ENCODE measurements around the gene HBA1. TPM values are rescaled to one million over a fixed set of nuclear protein-coding genes. Genes with fewer than 3 reads are reported as not detected.

Gene HBA1
- total and polyA plus RNA-seq, 9 of the 15 experiments (the other 6 are each of a cell fraction or from before 2014, with no cell fraction given) = 128 to 2,388 (median 380) TPM

DNA sequence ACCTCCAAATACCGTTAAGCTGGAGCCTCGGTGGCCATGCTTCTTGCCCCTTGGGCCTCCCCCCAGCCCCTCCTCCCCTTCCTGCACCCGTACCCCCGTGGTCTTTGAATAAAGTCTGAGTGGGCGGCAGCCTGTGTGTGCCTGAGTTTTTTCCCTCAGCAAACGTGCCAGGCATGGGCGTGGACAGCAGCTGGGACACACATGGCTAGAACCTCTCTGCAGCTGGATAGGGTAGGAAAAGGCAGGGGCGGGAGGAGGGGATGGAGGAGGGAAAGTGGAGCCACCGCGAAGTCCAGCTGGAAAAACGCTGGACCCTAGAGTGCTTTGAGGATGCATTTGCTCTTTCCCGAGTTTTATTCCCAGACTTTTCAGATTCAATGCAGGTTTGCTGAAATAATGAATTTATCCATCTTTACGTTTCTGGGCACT lies 928 bp downstream of the HBA1 start:
- Histone ChIP-seq H3K4me1 (replicated peaks in 1 of 2; ENCODE audit: control insufficient read depth in 2 of 2, insufficient read depth in 2 of 2, low read length in 2 of 2) (peaks cover 30 to 60% of the 10 kb centered on the region in 2 experiments; a peak in 4 of 5 replicates), H2AFZ (ENCODE audit: low read depth, low read length) (no peak overlapping the region), H4K20me1 (replicated peaks; ENCODE audit: control insufficient read depth, insufficient read depth, low read length) (0 out of 2 replicates have a peak, but pooled peaks cover 3% of the 10 kb centered on the region), H3K4me3 (peak overlapping the region; percentile 55), H3K36me3 (ENCODE audit: control insufficient read depth, insufficient read depth, low read length) (peaks cover 24% of the 10 kb centered on the region), H3K27ac (ENCODE audit: extremely low read depth, low read depth, low read length) (peak overlapping the region; percentile 57), H3K9ac (ENCODE audit: insufficient read depth in 1 of 2, low read depth in 2 of 2, low read length in 2 of 2) (peak overlapping the region; percentile 63 to 88), H3K9me1 (ENCODE audit: control insufficient read depth, insufficient read depth, low read length) (peaks cover 3% of the 10 kb centered on the region), H3K9me3 (replicated peaks; ENCODE audit: control insufficient read depth, insufficient read depth, low read depth, low read length) (no peaks in the 10 kb centered on the region), H3K79me2 (ENCODE audit: control insufficient read depth, insufficient read depth, low read length) (peaks cover 52% of the 10 kb centered on the region), H3K27me3 (ENCODE audit: control insufficient read depth in 2 of 2, insufficient read depth in 2 of 2, low read length in 2 of 2) (no peaks in the 10 kb centered on the region), H3K4me2 (ENCODE audit: insufficient read depth, low read length) (peak overlapping the region; percentile 80)
- BruUV-seq (replicated peaks) = no TSS peak
- DNase-seq (ENCODE audit: extremely low read depth in 1 of 4, low spot score in 3 of 4) (peak in 2 of 4 experiments; percentile 18 to 23), FAIRE-seq (no peak), ATAC-seq (no peak)
- CTCF ChIA-PET (ENCODE audit: low intra/inter-chr PET ratio) = no interaction called here
- POLR2A ChIA-PET = interaction anchor here (0.6 to 1.8 kb wide), 3 partner anchors 80 to 112 kb away, joined by 4 to 8 read pairs (median 7); no protein-coding TSS in a partner anchor
- WGBS (ENCODE audit: insufficient coverage, low coverage, missing lambda C conversion rate) = 2% methylated on average over 12 of the region's 13 CpGs
- in situ Hi-C loops (cut with MboI) = no loop called here
- intact Hi-C loops (cut with micrococcal nuclease) = no loop called here
- TF ChIP-seq BHLHE40 (IDR thresholded peaks at IDR 0.05; ENCODE audit: low read length) (peak; percentile 44; the same call in 1 of the 2 replicates), IRF2 (CRISPR knock-in tag; IDR thresholded peaks at IDR 0.05) (no peak), ZFX (CRISPR knock-in tag; IDR thresholded peaks at IDR 0.05) (no peak), EGR1 (conservative IDR thresholded peaks at IDR 0.05) (peak; percentile 56), ZC3H8 (IDR thresholded peaks at IDR 0.05) (no peak), ETV5 (CRISPR knock-in tag; IDR thresholded peaks at IDR 0.05; ENCODE audit: low read depth) (no peak), L3MBTL2 (IDR thresholded peaks at IDR 0.05) (peak; percentile 33; the same call in 1 of the 2 replicates), DACH1 (IDR thresholded peaks at IDR 0.05; ENCODE audit: partially characterized antibody) (peak; percentile 64), ZNF57 (CRISPR knock-in tag; IDR thresholded peaks at IDR 0.05) (no peak), SAP30 (IDR thresholded peaks at IDR 0.05; ENCODE audit: borderline replicate concordance, insufficient read depth, low read depth, low read length, poor library complexity, severe bottlenecking) (peak; percentile 22), SIN3A (IDR thresholded peaks at IDR 0.05; ENCODE audit: borderline replicate concordance in 2 of 2, control insufficient read depth in 1 of 2, low read depth in 2 of 2, low read length in 2 of 2) (peak; percentile 88 to 92; a peak in 3 of 4 replicates)
- TF ChIP-seq, protein P1, sequence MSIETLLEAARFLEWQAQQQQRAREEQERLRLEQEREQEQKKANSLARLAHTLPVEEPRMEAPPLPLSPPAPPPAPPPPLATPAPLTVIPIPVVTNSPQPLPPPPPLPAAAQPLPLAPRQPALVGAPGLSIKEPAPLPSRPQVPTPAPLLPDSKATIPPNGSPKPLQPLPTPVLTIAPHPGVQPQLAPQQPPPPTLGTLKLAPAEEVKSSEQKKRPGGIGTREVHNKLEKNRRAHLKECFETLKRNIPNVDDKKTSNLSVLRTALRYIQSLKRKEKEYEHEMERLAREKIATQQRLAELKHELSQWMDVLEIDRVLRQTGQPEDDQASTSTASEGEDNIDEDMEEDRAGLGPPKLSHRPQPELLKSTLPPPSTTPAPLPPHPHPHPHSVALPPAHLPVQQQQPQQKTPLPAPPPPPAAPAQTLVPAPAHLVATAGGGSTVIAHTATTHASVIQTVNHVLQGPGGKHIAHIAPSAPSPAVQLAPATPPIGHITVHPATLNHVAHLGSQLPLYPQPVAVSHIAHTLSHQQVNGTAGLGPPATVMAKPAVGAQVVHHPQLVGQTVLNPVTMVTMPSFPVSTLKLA (conservative IDR thresholded peaks at IDR 0.05) = peak; percentile 75 to 86
- TF ChIP-seq, protein P2, sequence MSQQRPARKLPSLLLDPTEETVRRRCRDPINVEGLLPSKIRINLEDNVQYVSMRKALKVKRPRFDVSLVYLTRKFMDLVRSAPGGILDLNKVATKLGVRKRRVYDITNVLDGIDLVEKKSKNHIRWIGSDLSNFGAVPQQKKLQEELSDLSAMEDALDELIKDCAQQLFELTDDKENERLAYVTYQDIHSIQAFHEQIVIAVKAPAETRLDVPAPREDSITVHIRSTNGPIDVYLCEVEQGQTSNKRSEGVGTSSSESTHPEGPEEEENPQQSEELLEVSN (IDR thresholded peaks at IDR 0.05; ENCODE audit: borderline replicate concordance in 1 of 2, extremely low read depth in 1 of 2, insufficient read depth in 1 of 2, insufficient read length in 1 of 2, low read depth in 1 of 2, low read length in 1 of 2, poor library complexity in 1 of 2, severe bottlenecking in 1 of 2) = peak in 1 of 2 experiments; percentile 74
- TF ChIP-seq, protein P3, sequence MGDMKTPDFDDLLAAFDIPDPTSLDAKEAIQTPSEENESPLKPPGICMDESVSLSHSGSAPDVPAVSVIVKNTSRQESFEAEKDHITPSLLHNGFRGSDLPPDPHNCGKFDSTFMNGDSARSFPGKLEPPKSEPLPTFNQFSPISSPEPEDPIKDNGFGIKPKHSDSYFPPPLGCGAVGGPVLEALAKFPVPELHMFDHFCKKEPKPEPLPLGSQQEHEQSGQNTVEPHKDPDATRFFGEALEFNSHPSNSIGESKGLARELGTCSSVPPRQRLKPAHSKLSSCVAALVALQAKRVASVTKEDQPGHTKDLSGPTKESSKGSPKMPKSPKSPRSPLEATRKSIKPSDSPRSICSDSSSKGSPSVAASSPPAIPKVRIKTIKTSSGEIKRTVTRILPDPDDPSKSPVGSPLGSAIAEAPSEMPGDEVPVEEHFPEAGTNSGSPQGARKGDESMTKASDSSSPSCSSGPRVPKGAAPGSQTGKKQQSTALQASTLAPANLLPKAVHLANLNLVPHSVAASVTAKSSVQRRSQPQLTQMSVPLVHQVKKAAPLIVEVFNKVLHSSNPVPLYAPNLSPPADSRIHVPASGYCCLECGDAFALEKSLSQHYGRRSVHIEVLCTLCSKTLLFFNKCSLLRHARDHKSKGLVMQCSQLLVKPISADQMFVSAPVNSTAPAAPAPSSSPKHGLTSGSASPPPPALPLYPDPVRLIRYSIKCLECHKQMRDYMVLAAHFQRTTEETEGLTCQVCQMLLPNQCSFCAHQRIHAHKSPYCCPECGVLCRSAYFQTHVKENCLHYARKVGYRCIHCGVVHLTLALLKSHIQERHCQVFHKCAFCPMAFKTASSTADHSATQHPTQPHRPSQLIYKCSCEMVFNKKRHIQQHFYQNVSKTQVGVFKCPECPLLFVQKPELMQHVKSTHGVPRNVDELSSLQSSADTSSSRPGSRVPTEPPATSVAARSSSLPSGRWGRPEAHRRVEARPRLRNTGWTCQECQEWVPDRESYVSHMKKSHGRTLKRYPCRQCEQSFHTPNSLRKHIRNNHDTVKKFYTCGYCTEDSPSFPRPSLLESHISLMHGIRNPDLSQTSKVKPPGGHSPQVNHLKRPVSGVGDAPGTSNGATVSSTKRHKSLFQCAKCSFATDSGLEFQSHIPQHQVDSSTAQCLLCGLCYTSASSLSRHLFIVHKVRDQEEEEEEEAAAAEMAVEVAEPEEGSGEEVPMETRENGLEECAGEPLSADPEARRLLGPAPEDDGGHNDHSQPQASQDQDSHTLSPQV (IDR thresholded peaks at IDR 0.05) = peak; percentile 44; the same call in 1 of the 2 replicates
